IMR-90 (cell line): ENCODE results near the gene PFKP. TPM values are rescaled to one million over a fixed set of nuclear protein-coding genes. Genes with fewer than 3 reads are reported as not detected.
A peak's percentile ranks its signal among the peaks of the same experiment; 100 is the strongest.

Experiments
- ATAC-seq: fragments of 200-7000 bp; cut with Tn5 transposase; 2 replicates; pipeline ENCODE4 v1.9.1; 2020; ENCODE audit warnings: low read depth, mild to moderate bottlenecking, moderate library complexity
- BruUV-seq: library from RNA; stranded (reverse); fragments of 400-500 nt; replicated peaks from 2 replicates; lab custom pipeline; 2021; lab: Mats Ljungman, UMichigan
- CTCF ChIA-PET: fragments of 300-600 bp; formaldehyde crosslinking; extraction: SDS; loops from one replicate; lab custom pipeline; 2021; ENCODE audit warnings: antibody characterized with exemption; lab: Yijun Ruan, JAX
- POLR2A ChIA-PET: fragments of 300-600 bp; sonication (Branson Sonifier 250); formaldehyde crosslinking; loops from one replicate; lab custom pipeline; 2022; ENCODE audit warnings: antibody characterized with exemption; ENCODE audit not compliant: unreplicated experiment; lab: Charles Lee
- DNase-seq: peaks from one replicate; pipeline ENCODE4 v3.0.0; 2013
- H2AFZ ChIP-seq: replicated peaks from 2 replicates; pipeline ENCODE3; 2013; ENCODE audit warnings: low read length, mild to moderate bottlenecking; ENCODE audit not compliant: poor library complexity
- H2AK5ac ChIP-seq: 2 replicates; pipeline ENCODE4 v1.6.1; 2013; ENCODE audit warnings: low read depth, low read length, inconsistent platforms
- H2AK9ac ChIP-seq: replicated peaks from 2 replicates; pipeline ENCODE3; 2013; ENCODE audit warnings: mild to moderate bottlenecking, low read depth, low read length, moderate library complexity; ENCODE audit not compliant: poor library complexity
- H2BK120ac ChIP-seq: 2 replicates; pipeline ENCODE4 v1.6.1; 2013; ENCODE audit warnings: low read depth, low read length, inconsistent platforms
- H2BK15ac ChIP-seq: 3 replicates; pipeline ENCODE4 v1.6.1; 2013; ENCODE audit warnings: low read depth, low read length, inconsistent platforms
- H2BK20ac ChIP-seq: 2 replicates; pipeline ENCODE4 v1.6.1; 2013; ENCODE audit warnings: low read depth, mild to moderate bottlenecking, inconsistent platforms, low read length, moderate library complexity
- H2BK5ac ChIP-seq: 2 replicates; pipeline ENCODE4 v1.6.1; 2013; ENCODE audit warnings: mild to moderate bottlenecking, low read depth, low read length, inconsistent platforms; ENCODE audit not compliant: poor library complexity, severe bottlenecking
- H3K14ac ChIP-seq: replicated peaks from 2 replicates; pipeline ENCODE4 v1.6.1; 2013; ENCODE audit warnings: low read depth, low read length, inconsistent platforms
- H3K18ac ChIP-seq: 2 replicates; pipeline ENCODE4 v1.6.1; 2013; ENCODE audit warnings: low read depth, low read length, control low read depth
- H3K23ac ChIP-seq: 2 replicates; pipeline ENCODE4 v1.6.1; 2013; ENCODE audit warnings: low read depth, low read length, inconsistent platforms
- H3K27ac ChIP-seq: 2 replicates; pipeline ENCODE4 v1.5.1; 2013; ENCODE audit warnings: mild to moderate bottlenecking, control low read depth, low read length; ENCODE audit not compliant: insufficient read depth
- H3K27me3 ChIP-seq: 2 replicates; pipeline ENCODE4 v1.6.1; 2013; ENCODE audit warnings: low read length; ENCODE audit not compliant: control insufficient read depth, insufficient read depth
- H3K36me3 ChIP-seq: 2 replicates; pipeline ENCODE4 v1.6.1; 2013; ENCODE audit warnings: low read length, mixed read lengths; ENCODE audit not compliant: control insufficient read depth, insufficient read depth
- H3K4ac ChIP-seq: 2 replicates; pipeline ENCODE4 v1.6.1; 2013; ENCODE audit warnings: low read depth, low read length, inconsistent platforms
- H3K4me1 ChIP-seq: 2 replicates; pipeline ENCODE4 v1.6.1; 2013; ENCODE audit warnings: low read length, mixed read lengths; ENCODE audit not compliant: control insufficient read depth, insufficient read depth
- H3K4me2 ChIP-seq: 2 replicates; pipeline ENCODE4 v1.6.1; 2013; ENCODE audit warnings: low read depth, mild to moderate bottlenecking, control low read depth, low read length, moderate library complexity
- H3K4me3 ChIP-seq: 2 replicates; pipeline ENCODE4 v1.5.1; 2013; ENCODE audit warnings: low read depth, mild to moderate bottlenecking, control low read depth, low read length, moderate library complexity; ENCODE audit not compliant: insufficient read depth
- H3K56ac ChIP-seq: 2 replicates; pipeline ENCODE4 v1.6.1; 2013; ENCODE audit warnings: low read length, inconsistent platforms; ENCODE audit not compliant: insufficient read depth; ENCODE audit errors: extremely low read depth
- H3K79me1 ChIP-seq, 2 experiments: 2 replicates each; pipeline ENCODE4 v1.6.1; 2013; ENCODE audit warnings: low read length in 2 of 2, inconsistent platforms in 1 of 2, low read depth in 1 of 2
- H3K9ac ChIP-seq: 2 replicates; pipeline ENCODE4 v1.6.1; 2013; ENCODE audit warnings: low read depth, low read length, control low read depth
- H3K9me1 ChIP-seq: 2 replicates; pipeline ENCODE4 v1.6.1; 2013; ENCODE audit warnings: low read length, inconsistent platforms; ENCODE audit not compliant: insufficient read depth
- H3K9me3 ChIP-seq: 2 replicates; pipeline ENCODE4 v1.6.1; 2013; ENCODE audit warnings: low read length; ENCODE audit not compliant: control insufficient read depth, insufficient read depth
- H4K20me1 ChIP-seq: 2 replicates; pipeline ENCODE4 v1.6.1; 2013; ENCODE audit warnings: low read length, inconsistent platforms; ENCODE audit not compliant: insufficient read depth
- H4K5ac ChIP-seq: 2 replicates; pipeline ENCODE4 v1.6.1; 2013; ENCODE audit warnings: mild to moderate bottlenecking, low read depth, low read length, control low read depth
- H4K8ac ChIP-seq, 2 experiments: 2 replicates each; pipeline ENCODE4 v1.6.1; 2013; ENCODE audit warnings: low read depth in 2 of 2, low read length in 2 of 2, control low read depth in 1 of 2, inconsistent platforms in 1 of 2
- H4K91ac ChIP-seq: 2 replicates; pipeline ENCODE4 v1.6.1; 2013; ENCODE audit warnings: low read depth, low read length, inconsistent platforms; ENCODE audit not compliant: insufficient read depth
- CEBPB ChIP-seq: IDR thresholded peaks from 2 replicates; pipeline ENCODE4 v1.6.1; 2012; ENCODE audit warnings: low read depth, low read length, improper control_type of control experiment
- CHD1 ChIP-seq: IDR thresholded peaks from 2 replicates; pipeline ENCODE4 v1.6.1; 2012; ENCODE audit warnings: low read depth, low read length, improper control_type of control experiment
- CTCF ChIP-seq: conservative IDR thresholded peaks from 2 replicates; pipeline ENCODE4 v1.5.1; 2012; ENCODE audit warnings: mild to moderate bottlenecking, low read depth, low read length, improper control_type of control experiment
- MXI1 ChIP-seq: IDR thresholded peaks from 2 replicates; pipeline ENCODE4 v1.6.1; 2012; ENCODE audit warnings: low read depth, mild to moderate bottlenecking, low read length, moderate library complexity, borderline replicate concordance
- NFE2L2 ChIP-seq: fragments of 150-350 bp; IDR thresholded peaks from 2 replicates; pipeline ENCODE4 v1.6.1; 2016; ENCODE audit warnings: low read depth, mild to moderate bottlenecking, low read length
- POLR2A ChIP-seq: IDR thresholded peaks from 2 replicates; pipeline ENCODE4 v1.6.1; 2012; ENCODE audit warnings: mild to moderate bottlenecking, low read depth, low read length
- SMC3 ChIP-seq: fragments of 150-350 bp; IDR thresholded peaks from 2 replicates; pipeline ENCODE4 v1.6.1; 2016; ENCODE audit warnings: low read depth, mild to moderate bottlenecking, antibody characterized with exemption, low read length, moderate library complexity
- WGBS, 2 experiments: methylation state at CpG; one replicate each; pipeline versions ENCODE4 v1.1.5 to v1.1.7; 2013; ENCODE audit warnings: missing lambda C conversion rate in 2 of 2; ENCODE audit not compliant: insufficient read length in 1 of 2; ENCODE audit errors: extremely low coverage in 2 of 2; 5-methylcytosine and 5-hydroxymethylcytosine counted together
- dilution Hi-C: fragments of 300-500 bp; cut with HindIII; formaldehyde crosslinking; loops from one replicate; pipeline ENCODE4 v1.14.3; 2018; ENCODE audit warnings: low sequenced_read_pairs; ENCODE audit not compliant: unreplicated experiment
- in situ Hi-C: fragments of 300-500 bp; cut with MboI; formaldehyde crosslinking; loops from 3 replicates; pipeline ENCODE4 v1.14.3; 2019; ENCODE audit warnings: low sequenced_read_pairs, inconsistent platforms, mixed read lengths
- intact Hi-C: fragments of 100-400 bp; cut with micrococcal nuclease; formaldehyde crosslinking; loops from 2 replicates; pipeline ENCODE4 v1.10.0; 2022
- polyA plus RNA-seq, 3 experiments: library from polyadenylated mRNA; depleted of rRNA; stranded (reverse); fragments of >200 nt; gene quantifications; 2 replicates each; pipeline ENCODE4 v1.2.3, GENCODE V29; 2012; ENCODE audit warnings: low replicate concordance in 1 of 3
- total RNA-seq: library from RNA; depleted of rRNA; stranded (reverse); fragments of >200 nt; gene quantifications from 2 replicates; pipeline ENCODE4 v1.2.3, GENCODE V29; 2012
- TF ChIP-seq, protein P1 (sequence below): fragments of 150-350 bp; IDR thresholded peaks from 2 replicates; pipeline ENCODE4 v1.6.1; 2017; ENCODE audit warnings: mild to moderate bottlenecking, antibody characterized with exemption, low read length, low read depth

PFKP gene
- total and polyA plus RNA-seq, 2 of the 4 experiments (the other 2 are of a cell fraction) = 223 to 294 TPM

GRCh38 chr10:3142146-3142875, 75.0 kb downstream of the PFKP start:
- WGBS, 2 experiments = 73% methylated on average over 3 of the region's 14 CpGs; no CpG with 5 or more reads in 1 of the 2 experiments

More at GRCh38 chr10:3142146-3142875, 75.0 kb downstream of the PFKP start:
- in situ Hi-C loops (no loop called here), intact Hi-C loops (no loop called here), dilution Hi-C loops (no loop called here)
- DNase-seq (no peak), ATAC-seq (peak; percentile 18)
- Histone ChIP-seq H2AK9ac (no peak overlapping the region), H3K23ac (no peak overlapping the region), H3K56ac (no peak overlapping the region), H2AK5ac (no peak overlapping the region), H3K4me1 (peaks cover 2% of the 10 kb centered on the region; the same call in 1 of the 2 replicates), H2BK20ac (no peak overlapping the region), H3K27me3 (no peaks in the 10 kb centered on the region), H3K27ac (no peak overlapping the region), H3K79me1 (peaks cover 14 to 24% of the 10 kb centered on the region in 2 experiments), H3K18ac (no peak overlapping the region), H3K36me3 (peaks cover 80% of the 10 kb centered on the region), H3K4me3 (no peak overlapping the region), H4K5ac (no peak overlapping the region), H4K20me1 (peaks cover 4% of the 10 kb centered on the region), H3K4ac (no peak overlapping the region), H2AFZ (no peak overlapping the region), H3K9me3 (no peaks in the 10 kb centered on the region), H3K9me1 (0 out of 2 replicates have a peak, but pooled peaks cover 3% of the 10 kb centered on the region), H4K91ac (no peak overlapping the region), H4K8ac (no peak overlapping the region), H3K14ac (no peak overlapping the region), H2BK15ac (no peak overlapping the region), H3K4me2 (no peak overlapping the region), H2BK5ac (no peak overlapping the region), H2BK120ac (no peak overlapping the region), H3K9ac (no peak overlapping the region)
- BruUV-seq = no TSS peak
- ChIA-PET POLR2A (no interaction called here), CTCF (no interaction called here)
- no peak for TF ChIP-seq CEBPB
- no peak for TF ChIP-seq CTCF
- no peak for TF ChIP-seq NFE2L2
- no peak for TF ChIP-seq POLR2A
- no peak for TF ChIP-seq SMC3
- TF ChIP-seq MXI1 = no peak
- TF ChIP-seq, protein P1, sequence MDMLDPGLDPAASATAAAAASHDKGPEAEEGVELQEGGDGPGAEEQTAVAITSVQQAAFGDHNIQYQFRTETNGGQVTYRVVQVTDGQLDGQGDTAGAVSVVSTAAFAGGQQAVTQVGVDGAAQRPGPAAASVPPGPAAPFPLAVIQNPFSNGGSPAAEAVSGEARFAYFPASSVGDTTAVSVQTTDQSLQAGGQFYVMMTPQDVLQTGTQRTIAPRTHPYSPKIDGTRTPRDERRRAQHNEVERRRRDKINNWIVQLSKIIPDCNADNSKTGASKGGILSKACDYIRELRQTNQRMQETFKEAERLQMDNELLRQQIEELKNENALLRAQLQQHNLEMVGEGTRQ = no peak
- no peak for TF ChIP-seq CHD1
